ENCODE results near the gene MLLT6.

GRCh38 chr17:38731526-38732294 is 26.6 kb downstream of the MLLT6 start:
- TF ChIP-seq, protein P1, sequence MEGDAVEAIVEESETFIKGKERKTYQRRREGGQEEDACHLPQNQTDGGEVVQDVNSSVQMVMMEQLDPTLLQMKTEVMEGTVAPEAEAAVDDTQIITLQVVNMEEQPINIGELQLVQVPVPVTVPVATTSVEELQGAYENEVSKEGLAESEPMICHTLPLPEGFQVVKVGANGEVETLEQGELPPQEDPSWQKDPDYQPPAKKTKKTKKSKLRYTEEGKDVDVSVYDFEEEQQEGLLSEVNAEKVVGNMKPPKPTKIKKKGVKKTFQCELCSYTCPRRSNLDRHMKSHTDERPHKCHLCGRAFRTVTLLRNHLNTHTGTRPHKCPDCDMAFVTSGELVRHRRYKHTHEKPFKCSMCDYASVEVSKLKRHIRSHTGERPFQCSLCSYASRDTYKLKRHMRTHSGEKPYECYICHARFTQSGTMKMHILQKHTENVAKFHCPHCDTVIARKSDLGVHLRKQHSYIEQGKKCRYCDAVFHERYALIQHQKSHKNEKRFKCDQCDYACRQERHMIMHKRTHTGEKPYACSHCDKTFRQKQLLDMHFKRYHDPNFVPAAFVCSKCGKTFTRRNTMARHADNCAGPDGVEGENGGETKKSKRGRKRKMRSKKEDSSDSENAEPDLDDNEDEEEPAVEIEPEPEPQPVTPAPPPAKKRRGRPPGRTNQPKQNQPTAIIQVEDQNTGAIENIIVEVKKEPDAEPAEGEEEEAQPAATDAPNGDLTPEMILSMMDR (IDR thresholded peaks at IDR 0.05) = no peak
- TF ChIP-seq POLR2A (IDR thresholded peaks at IDR 0.05) (no peak), EP300 (IDR thresholded peaks at IDR 0.05) (no peak)

All from ovary (tissue), 3 donors.